KMS-11 (cell line): Measurements from ENCODE around the gene DNAJA3.

Experiments
- H2AFZ ChIP-seq: fragments of 200-600 bp; sonication (generic); 2 replicates; pipeline ENCODE4 v1.6.1; 2016; ENCODE audit warnings: antibody characterized with exemption, mixed run types, low read depth
- H3K27ac ChIP-seq: fragments of 200-600 bp; sonication (generic); 2 replicates; pipeline ENCODE4 v1.6.1; 2016; ENCODE audit warnings: mild to moderate bottlenecking, mixed run types
- H3K27me3 ChIP-seq: fragments of 200-600 bp; sonication (generic); 2 replicates; pipeline ENCODE4 v1.6.1; 2017; ENCODE audit warnings: mild to moderate bottlenecking, low read depth, mixed run types, moderate library complexity; ENCODE audit not compliant: insufficient read depth
- H3K36me3 ChIP-seq: fragments of 200-600 bp; sonication (generic); 2 replicates; pipeline ENCODE4 v1.6.1; 2017; ENCODE audit warnings: mild to moderate bottlenecking, mixed run types; ENCODE audit not compliant: insufficient read depth
- H3K4me1 ChIP-seq: fragments of 200-600 bp; sonication (generic); 2 replicates; pipeline ENCODE4 v1.6.1; 2016; ENCODE audit warnings: mild to moderate bottlenecking, low read depth, mixed run types; ENCODE audit not compliant: poor library complexity, severe bottlenecking
- H3K4me2 ChIP-seq: fragments of 200-600 bp; sonication (generic); 2 replicates; pipeline ENCODE4 v1.7.0; 2016; ENCODE audit warnings: mild to moderate bottlenecking, mixed run types
- H3K4me3 ChIP-seq: fragments of 200-600 bp; sonication (generic); IDR thresholded peaks from 2 replicates; pipeline ENCODE4 v1.6.1; 2017; ENCODE audit warnings: low read depth, low read length, mixed read lengths; ENCODE audit not compliant: insufficient read depth
- H3K79me2 ChIP-seq: fragments of 200-600 bp; sonication (generic); 2 replicates; pipeline ENCODE4 v1.6.1; 2016; ENCODE audit warnings: low read depth, mixed run types; ENCODE audit not compliant: insufficient read depth
- H3K9ac ChIP-seq: fragments of 200-600 bp; sonication (generic); 2 replicates; pipeline ENCODE4 v1.6.1; 2016; ENCODE audit warnings: mild to moderate bottlenecking, mixed run types
- H4K20me1 ChIP-seq: fragments of 200-600 bp; sonication (generic); 2 replicates; pipeline ENCODE4 v1.6.1; 2016; ENCODE audit warnings: mild to moderate bottlenecking, mixed run types; ENCODE audit not compliant: insufficient read depth
- TF ChIP-seq, protein P1 (sequence below): fragments of 200-600 bp; sonication (generic); conservative IDR thresholded peaks from 2 replicates; pipeline ENCODE4 v1.6.1; 2017; ENCODE audit warnings: low read depth, mild to moderate bottlenecking, antibody characterized with exemption, low read length, moderate library complexity, mixed read lengths

The DNAJA3 gene

DNA sequence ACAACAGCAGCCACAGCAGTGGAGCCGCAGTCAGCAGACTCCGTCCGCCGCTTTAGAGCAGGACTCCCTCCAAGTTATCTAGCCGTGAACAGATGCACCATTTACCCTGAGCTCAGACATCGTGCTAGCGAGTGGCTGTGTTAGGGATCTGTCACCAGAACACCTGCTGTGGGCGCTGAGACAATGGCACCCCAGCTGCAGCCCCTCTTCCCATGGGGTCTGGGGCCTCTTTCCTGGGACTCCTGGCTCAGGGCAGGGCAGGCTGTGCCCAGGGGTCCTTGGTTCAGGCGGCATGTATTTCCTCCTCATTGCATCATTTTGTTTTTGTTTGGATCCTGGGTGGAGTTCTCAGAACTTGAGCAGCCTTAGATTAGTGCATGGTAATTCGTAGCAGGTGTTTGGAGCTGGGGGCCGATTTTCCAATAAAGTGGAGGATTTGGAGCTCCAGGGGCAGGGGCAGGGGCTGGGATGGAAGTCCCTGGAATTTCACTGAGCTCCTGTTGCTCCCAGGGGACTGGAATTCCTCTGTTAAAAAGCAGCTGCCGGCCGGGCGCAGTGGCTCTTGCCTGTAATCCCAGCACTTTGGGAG lies 25.4 kb downstream of the DNAJA3 start:
- Histone ChIP-seq H3K4me3 (no peak overlapping the region), H3K4me2 (no peak overlapping the region), H4K20me1 (no peaks in the 10 kb centered on the region), H3K27ac (no peak overlapping the region), H3K36me3 (peaks cover 35% of the 10 kb centered on the region; the same call in 1 of the 2 replicates), H3K9ac (no peak overlapping the region), H3K79me2 (no peaks in the 10 kb centered on the region; the same call in 1 of the 2 replicates), H2AFZ (no peak overlapping the region), H3K27me3 (no peaks in the 10 kb centered on the region), H3K4me1 (no peaks in the 10 kb centered on the region)
- TF ChIP-seq, protein P1, sequence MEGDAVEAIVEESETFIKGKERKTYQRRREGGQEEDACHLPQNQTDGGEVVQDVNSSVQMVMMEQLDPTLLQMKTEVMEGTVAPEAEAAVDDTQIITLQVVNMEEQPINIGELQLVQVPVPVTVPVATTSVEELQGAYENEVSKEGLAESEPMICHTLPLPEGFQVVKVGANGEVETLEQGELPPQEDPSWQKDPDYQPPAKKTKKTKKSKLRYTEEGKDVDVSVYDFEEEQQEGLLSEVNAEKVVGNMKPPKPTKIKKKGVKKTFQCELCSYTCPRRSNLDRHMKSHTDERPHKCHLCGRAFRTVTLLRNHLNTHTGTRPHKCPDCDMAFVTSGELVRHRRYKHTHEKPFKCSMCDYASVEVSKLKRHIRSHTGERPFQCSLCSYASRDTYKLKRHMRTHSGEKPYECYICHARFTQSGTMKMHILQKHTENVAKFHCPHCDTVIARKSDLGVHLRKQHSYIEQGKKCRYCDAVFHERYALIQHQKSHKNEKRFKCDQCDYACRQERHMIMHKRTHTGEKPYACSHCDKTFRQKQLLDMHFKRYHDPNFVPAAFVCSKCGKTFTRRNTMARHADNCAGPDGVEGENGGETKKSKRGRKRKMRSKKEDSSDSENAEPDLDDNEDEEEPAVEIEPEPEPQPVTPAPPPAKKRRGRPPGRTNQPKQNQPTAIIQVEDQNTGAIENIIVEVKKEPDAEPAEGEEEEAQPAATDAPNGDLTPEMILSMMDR, result no peak

DNA sequence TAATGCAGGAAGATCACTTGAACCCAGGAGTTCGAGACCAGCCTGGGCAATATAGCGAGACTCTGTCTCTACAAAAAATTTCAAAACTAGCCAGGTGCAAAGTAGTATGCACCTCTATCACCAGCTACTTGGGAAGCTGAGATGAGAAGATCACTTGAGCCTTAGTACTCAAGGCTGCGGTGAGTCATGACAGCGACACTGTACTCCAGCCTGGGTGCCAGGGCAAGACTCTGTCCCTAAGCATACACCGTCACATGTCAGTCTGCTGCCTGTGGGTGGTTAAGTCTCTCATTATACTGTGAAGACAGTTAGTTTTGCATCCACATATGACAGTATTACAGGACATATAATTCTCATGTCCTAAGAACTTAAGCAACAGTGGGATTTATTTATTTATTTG lies 27.0 kb downstream of the DNAJA3 start:
- no peak overlapping the region for H3K9ac ChIP-seq
- no peak overlapping the region for H3K4me3 ChIP-seq
- H2AFZ ChIP-seq, result no peak overlapping the region
- TF ChIP-seq, protein P1, result no peak
- H3K27me3 ChIP-seq, result no peaks in the 10 kb centered on the region
- H3K27ac ChIP-seq, result no peak overlapping the region
- no peaks in the 10 kb centered on the region for H4K20me1 ChIP-seq
- H3K4me1 ChIP-seq, result no peaks in the 10 kb centered on the region
- H3K4me2 ChIP-seq, result no peak overlapping the region
- H3K79me2 ChIP-seq, result no peaks in the 10 kb centered on the region; the same call in 1 of the 2 replicates
- peaks cover 22% of the 10 kb centered on the region; the same call in 1 of the 2 replicates for H3K36me3 ChIP-seq

DNA sequence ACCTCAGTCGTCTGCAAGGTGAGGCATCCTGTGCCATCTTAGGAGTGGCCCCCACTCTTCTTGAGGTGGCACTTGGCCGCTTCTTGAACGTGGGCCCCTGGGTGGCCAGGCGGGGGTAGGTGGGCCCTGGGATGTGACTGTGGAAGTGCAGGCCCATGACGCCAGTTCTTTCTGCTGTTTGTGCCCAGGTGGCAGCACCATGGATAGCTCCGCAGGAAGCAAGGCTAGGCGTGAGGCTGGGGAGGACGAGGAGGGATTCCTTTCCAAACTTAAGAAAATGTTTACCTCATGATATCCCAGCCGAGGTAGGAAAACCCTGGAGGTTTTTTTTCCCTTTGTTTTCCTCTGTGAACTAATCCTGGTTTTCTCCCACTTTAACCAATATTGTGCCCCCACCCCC lies 29.0 kb downstream of the DNAJA3 start:
- H4K20me1 ChIP-seq, result no peaks in the 10 kb centered on the region

DNA sequence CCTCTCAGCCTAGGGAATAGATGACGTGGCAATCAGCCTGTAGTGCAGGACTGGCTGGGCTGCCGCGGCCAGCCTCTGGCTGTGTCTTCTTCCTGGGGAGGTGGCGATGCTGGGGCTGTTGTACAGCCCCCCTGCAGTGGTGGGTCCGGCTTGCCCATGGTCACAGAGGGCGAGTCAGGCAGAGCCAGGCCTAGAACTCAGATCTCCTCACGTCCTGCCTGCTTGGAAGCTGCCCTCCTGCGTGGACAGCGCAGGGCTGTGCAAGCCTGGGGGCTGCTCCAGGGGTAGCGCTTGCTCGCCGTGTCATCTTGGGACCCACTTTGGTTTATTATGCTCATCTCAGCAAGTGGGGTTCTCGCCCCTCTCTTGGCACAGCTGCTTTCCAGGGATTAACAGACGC lies 29.4 kb downstream of the DNAJA3 start:
- Histone ChIP-seq H3K4me3 (no peak overlapping the region), H3K9ac (no peak overlapping the region), H3K27me3 (no peaks in the 10 kb centered on the region), H3K27ac (no peak overlapping the region), H3K79me2 (no peaks in the 10 kb centered on the region; the same call in 1 of the 2 replicates), H3K4me1 (peaks cover 8% of the 10 kb centered on the region), H4K20me1 (no peaks in the 10 kb centered on the region), H2AFZ (no peak overlapping the region), H3K36me3 (peaks cover 16% of the 10 kb centered on the region; the same call in 1 of the 2 replicates), H3K4me2 (no peak overlapping the region)
- TF ChIP-seq, protein P1, result no peak

More for the DNA sequence above, 29.0 kb downstream of the DNAJA3 start:
- Histone ChIP-seq H3K4me1 (peaks cover 8% of the 10 kb centered on the region), H2AFZ (no peak overlapping the region), H3K36me3 (peaks cover 17% of the 10 kb centered on the region; the same call in 1 of the 2 replicates), H3K79me2 (no peaks in the 10 kb centered on the region; the same call in 1 of the 2 replicates), H3K4me3 (no peak overlapping the region), H3K27me3 (no peaks in the 10 kb centered on the region), H3K4me2 (no peak overlapping the region), H3K27ac (no peak overlapping the region), H3K9ac (no peak overlapping the region)
- TF ChIP-seq, protein P1, result no peak
